GM18870 (cell line): ENCODE data around the gene MAP4K3.

Experiments used
- ATAC-seq: cut with Tn5 transposase; IDR thresholded peaks from one replicate; pipeline ENCODE4 v1.9.1; 2021; ENCODE audit warnings: moderate library complexity; ENCODE audit not compliant: unreplicated experiment

The MAP4K3 gene

DNA sequence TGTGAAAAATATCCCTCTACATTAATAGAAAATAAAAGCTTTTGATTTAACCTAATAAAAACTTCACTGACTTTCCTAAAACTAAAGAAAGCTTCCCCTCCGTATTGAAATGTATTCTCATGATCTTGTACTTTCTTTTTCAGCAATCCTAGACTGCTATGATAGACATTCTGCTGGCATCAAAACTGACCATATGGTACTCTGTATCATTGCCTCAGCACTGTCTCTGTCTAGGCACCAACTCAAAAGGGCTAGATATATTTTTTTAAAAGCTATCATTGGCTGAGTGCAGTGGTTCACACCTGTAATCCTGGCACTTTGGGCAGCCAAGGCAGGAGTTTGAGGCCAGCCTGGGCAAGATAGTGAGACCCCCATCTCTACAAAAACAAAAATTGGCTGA is 226.2 kb downstream of the MAP4K3 start:
- no peak for ATAC-seq

DNA sequence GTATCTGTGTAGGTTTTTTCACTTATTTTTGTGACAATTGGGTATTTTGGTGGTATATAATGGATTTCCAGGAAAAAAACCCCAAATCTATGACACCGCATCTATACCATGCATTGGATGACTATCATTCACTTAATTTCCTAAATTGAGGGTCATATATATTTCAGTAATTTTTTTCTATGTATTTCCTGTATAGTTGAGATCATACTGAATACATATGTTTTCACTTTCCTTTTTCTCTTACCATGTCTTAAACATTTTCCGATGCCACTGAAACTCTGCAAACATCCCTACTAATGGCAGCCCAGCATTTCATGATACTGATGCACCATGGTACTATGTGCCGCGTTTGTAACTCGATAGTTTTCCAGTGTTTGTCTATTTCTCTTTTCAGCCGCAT is 233.7 kb downstream of the MAP4K3 start:
- ATAC-seq: no peak

DNA sequence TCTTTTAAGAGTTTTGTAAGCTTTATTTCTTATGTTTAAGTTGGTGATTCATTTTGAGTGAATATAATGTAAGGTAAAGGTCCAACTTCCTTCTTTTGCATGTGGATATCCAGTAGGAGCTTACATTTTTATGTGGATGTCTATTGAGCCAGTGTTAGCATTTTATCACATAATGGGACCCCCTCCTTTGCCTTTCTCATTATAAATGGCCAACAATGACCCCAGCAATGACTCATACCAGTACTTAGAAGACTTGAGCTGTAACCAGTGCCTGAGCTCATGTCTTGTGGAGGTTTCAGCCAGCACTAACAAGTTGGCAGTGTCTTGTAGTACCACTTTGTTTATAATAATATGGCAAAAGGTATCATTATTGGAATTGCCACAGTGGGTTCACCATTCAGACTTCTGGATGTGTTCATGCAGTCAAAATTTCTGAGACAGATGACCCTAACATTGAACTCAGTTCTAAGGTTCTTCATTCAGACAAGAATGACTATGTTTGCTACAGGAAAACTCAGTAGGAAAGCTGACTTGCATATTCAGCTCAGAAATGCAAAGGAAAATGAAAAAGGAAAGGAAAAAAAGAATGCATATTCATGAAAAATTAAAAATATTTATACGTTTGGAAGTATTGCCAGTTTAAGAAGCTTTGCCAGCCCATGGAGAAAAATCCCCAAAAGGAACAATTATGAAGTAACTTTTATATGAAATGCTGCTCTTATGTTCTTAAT is 234.3 kb downstream of the MAP4K3 start:
- ATAC-seq: no peak
